OCI-LY3 (cell line): Measurements from ENCODE around the gene LCE2C.

Experiments used
- H2AFZ ChIP-seq: fragments of 200-600, 300-600 bp; shearing (Covaris generic); 2 replicates; pipeline ENCODE4 v1.6.0; 2014; ENCODE audit warnings: antibody characterized with exemption, low read depth, low read length
- H3K27ac ChIP-seq: fragments of 200-600, 300-600 bp; sonication (generic); 2 replicates; pipeline ENCODE4 v1.5.1; 2014; ENCODE audit warnings: mild to moderate bottlenecking, low read length, moderate library complexity, mixed read lengths
- H3K27me3 ChIP-seq: fragments of 200-600, 300-600 bp; sonication (generic); 2 replicates; pipeline ENCODE4 v1.6.1; 2014; ENCODE audit warnings: low read depth, low read length, mixed read lengths
- H3K36me3 ChIP-seq: fragments of 200-600, 300-600 bp; sonication (generic); replicated peaks from 2 replicates; pipeline ENCODE3; 2014; ENCODE audit warnings: low read depth, low read length, mixed read lengths
- H3K4me1 ChIP-seq: fragments of 300-600, 200-600 bp; sonication (generic); 2 replicates; pipeline ENCODE4 v1.6.1; 2014; ENCODE audit warnings: low read length, mixed read lengths
- H3K4me2 ChIP-seq: fragments of 200-600, 300-600 bp; sonication (generic); 2 replicates; pipeline ENCODE4 v1.6.1; 2014; ENCODE audit warnings: low read length, mixed read lengths
- H3K4me3 ChIP-seq: fragments of 300-600, 200-600 bp; sonication (generic); 2 replicates; pipeline ENCODE4 v1.5.1; 2014; ENCODE audit warnings: antibody characterized with exemption, mild to moderate bottlenecking, low read length, moderate library complexity
- H3K79me2 ChIP-seq: fragments of 300-600, 200-600 bp; shearing (Covaris generic); 2 replicates; pipeline ENCODE4 v1.6.1; 2014; ENCODE audit warnings: mild to moderate bottlenecking, low read length, mixed read lengths
- H3K9ac ChIP-seq: fragments of 300-600, 200-600 bp; shearing (Covaris generic); 2 replicates; pipeline ENCODE4 v1.6.0; 2014; ENCODE audit warnings: mild to moderate bottlenecking, low read length, moderate library complexity
- H3K9me3 ChIP-seq: fragments of 200-600, 300-600 bp; shearing (Covaris generic); 2 replicates; pipeline ENCODE4 v1.6.1; 2014; ENCODE audit warnings: low read length, mixed read lengths; ENCODE audit not compliant: insufficient read depth
- H4K20me1 ChIP-seq: fragments of 200-600, 300-600 bp; sonication (generic); 2 replicates; pipeline ENCODE4 v1.6.1; 2016; ENCODE audit warnings: low read length, mixed read lengths; ENCODE audit not compliant: insufficient read depth
- EZH2phosphoT487 ChIP-seq: fragments of 200-600 bp; shearing (Covaris generic); IDR thresholded peaks from 2 replicates; pipeline ENCODE4 v1.6.1; 2018; ENCODE audit warnings: antibody characterized with exemption, mixed run types, low read depth
- TF ChIP-seq, protein P1 (sequence below): fragments of 200-600, 300-600 bp; sonication (generic); IDR thresholded peaks from 2 replicates; pipeline ENCODE4 v1.5.1; 2014; ENCODE audit warnings: antibody characterized with exemption, low read length, low read depth

LCE2C gene

GRCh38 chr1:152707860-152708259, 32.8 kb downstream of the LCE2C start, which contains the start of gene LCE4A:
TSS of gene LCE4A (plus strand) at chr1:152708160. CDS start at chr1:152709076, 916 bp downstream.
- Histone ChIP-seq H3K36me3 (no peaks in the 10 kb centered on the region), H3K79me2 (no peaks in the 10 kb centered on the region), H2AFZ (no peak within 1 kb of the TSS), H3K9me3 (no peaks in the 10 kb centered on the region), H3K4me2 (no peak within 1 kb of the TSS), H3K27ac (no peak within 1 kb of the TSS), H4K20me1 (no peaks in the 10 kb centered on the region), H3K9ac (no peak within 1 kb of the TSS), H3K4me1 (no peaks in the 10 kb centered on the region), H3K27me3 (peaks cover 15% of the 10 kb centered on the region; the same call in 1 of the 2 replicates), H3K4me3 (no peak within 1 kb of the TSS)
- TF ChIP-seq, protein P1, sequence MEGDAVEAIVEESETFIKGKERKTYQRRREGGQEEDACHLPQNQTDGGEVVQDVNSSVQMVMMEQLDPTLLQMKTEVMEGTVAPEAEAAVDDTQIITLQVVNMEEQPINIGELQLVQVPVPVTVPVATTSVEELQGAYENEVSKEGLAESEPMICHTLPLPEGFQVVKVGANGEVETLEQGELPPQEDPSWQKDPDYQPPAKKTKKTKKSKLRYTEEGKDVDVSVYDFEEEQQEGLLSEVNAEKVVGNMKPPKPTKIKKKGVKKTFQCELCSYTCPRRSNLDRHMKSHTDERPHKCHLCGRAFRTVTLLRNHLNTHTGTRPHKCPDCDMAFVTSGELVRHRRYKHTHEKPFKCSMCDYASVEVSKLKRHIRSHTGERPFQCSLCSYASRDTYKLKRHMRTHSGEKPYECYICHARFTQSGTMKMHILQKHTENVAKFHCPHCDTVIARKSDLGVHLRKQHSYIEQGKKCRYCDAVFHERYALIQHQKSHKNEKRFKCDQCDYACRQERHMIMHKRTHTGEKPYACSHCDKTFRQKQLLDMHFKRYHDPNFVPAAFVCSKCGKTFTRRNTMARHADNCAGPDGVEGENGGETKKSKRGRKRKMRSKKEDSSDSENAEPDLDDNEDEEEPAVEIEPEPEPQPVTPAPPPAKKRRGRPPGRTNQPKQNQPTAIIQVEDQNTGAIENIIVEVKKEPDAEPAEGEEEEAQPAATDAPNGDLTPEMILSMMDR = no peak
- TF ChIP-seq EZH2phosphoT487 = no peak

DNA sequence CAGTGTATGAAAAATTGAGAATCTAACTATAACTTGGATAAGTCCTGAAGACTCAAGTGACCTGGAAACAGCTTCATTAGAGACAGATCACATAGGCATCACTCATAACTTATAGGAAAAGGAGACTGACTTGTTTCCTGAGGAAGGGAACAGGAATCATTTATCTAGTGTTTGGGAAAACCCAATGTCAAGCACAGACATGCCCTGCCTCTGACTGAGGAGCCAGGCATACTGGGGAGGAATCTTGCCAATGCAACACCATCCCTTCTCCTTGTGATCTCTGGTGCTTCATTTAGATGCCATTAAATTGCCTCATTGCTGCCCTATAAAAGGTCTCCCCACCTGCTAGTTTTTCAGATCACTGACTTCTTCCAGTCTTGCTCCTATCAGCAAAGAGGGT, 43.2 kb downstream of the LCE2C start:
- no peaks in the 10 kb centered on the region for H3K4me1 ChIP-seq
- no peak overlapping the region for H3K27ac ChIP-seq
- no peaks in the 10 kb centered on the region for H4K20me1 ChIP-seq
- H3K27me3 ChIP-seq = peaks cover 33% of the 10 kb centered on the region
- H3K9me3 ChIP-seq = no peaks in the 10 kb centered on the region
- TF ChIP-seq EZH2phosphoT487 = no peak
- TF ChIP-seq, protein P1 = no peak
- no peak overlapping the region for H3K4me3 ChIP-seq
- no peaks in the 10 kb centered on the region for H3K79me2 ChIP-seq
- H2AFZ ChIP-seq = no peak overlapping the region
- no peak overlapping the region for H3K9ac ChIP-seq
- no peak overlapping the region for H3K4me2 ChIP-seq
- no peaks in the 10 kb centered on the region for H3K36me3 ChIP-seq

DNA sequence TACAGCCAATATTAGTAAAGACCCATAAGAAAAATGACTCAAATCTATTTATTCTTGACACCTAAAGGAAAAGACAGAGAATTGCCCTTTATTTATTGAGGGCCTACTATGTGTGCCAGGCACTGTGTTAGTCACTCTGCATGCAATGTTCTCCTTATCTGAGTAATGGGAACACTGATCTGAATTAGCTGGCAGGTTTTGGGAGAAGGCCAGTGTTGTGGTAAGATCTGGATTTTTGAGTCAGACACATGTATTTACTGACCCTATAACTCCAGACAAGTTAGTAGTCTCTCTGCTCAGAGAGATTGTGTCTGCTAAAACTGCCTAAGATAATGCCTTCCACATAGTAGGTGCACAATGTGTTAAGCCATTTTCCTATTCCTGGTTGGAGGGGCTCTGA, 50.2 kb downstream of the LCE2C start:
- no peaks in the 10 kb centered on the region for H4K20me1 ChIP-seq
- peaks cover 39% of the 10 kb centered on the region for H3K27me3 ChIP-seq
- H3K9ac ChIP-seq = no peak overlapping the region
- no peaks in the 10 kb centered on the region for H3K36me3 ChIP-seq
- H3K4me2 ChIP-seq = no peak overlapping the region
- no peaks in the 10 kb centered on the region for H3K4me1 ChIP-seq
- H3K4me3 ChIP-seq = no peak overlapping the region
- H3K79me2 ChIP-seq = no peaks in the 10 kb centered on the region
- H3K27ac ChIP-seq = no peak overlapping the region
- TF ChIP-seq EZH2phosphoT487 = no peak
- TF ChIP-seq, protein P1 = no peak
- no peaks in the 10 kb centered on the region for H3K9me3 ChIP-seq
- H2AFZ ChIP-seq = no peak overlapping the region
